H7 (cell line): Measurements from ENCODE around the gene SLC4A3. TPM values are rescaled to one million over a fixed set of nuclear protein-coding genes. Genes with fewer than 3 reads are reported as not detected.

Experiments
- DNase-seq: peaks from one replicate; pipeline ENCODE4 v3.0.0; 2012
- H3K27me3 ChIP-seq: 2 replicates; pipeline ENCODE4 v1.6.0; 2011; ENCODE audit warnings: mild to moderate bottlenecking, low read length; ENCODE audit not compliant: control insufficient read depth, insufficient read depth
- H3K36me3 ChIP-seq: replicated peaks from 2 replicates; pipeline ENCODE4 v1.5.1; 2011; ENCODE audit warnings: low read length; ENCODE audit not compliant: control insufficient read depth, insufficient read depth
- H3K4me3 ChIP-seq: 2 replicates; pipeline ENCODE4 v1.5.1; 2011; ENCODE audit warnings: low read depth, mild to moderate bottlenecking, control low read depth, low read length, moderate library complexity; ENCODE audit not compliant: insufficient read depth
- total RNA-seq: library from RNA; depleted of rRNA; stranded (reverse); fragments of >200 nt; shearing (Covaris generic); gene quantifications from 2 replicates; pipeline ENCODE4 v1.2.3, GENCODE V29; 2014; rRNA removed

The SLC4A3 gene
- 6.9 and 8.2 TPM in 2 replicates for total RNA-seq

DNA sequence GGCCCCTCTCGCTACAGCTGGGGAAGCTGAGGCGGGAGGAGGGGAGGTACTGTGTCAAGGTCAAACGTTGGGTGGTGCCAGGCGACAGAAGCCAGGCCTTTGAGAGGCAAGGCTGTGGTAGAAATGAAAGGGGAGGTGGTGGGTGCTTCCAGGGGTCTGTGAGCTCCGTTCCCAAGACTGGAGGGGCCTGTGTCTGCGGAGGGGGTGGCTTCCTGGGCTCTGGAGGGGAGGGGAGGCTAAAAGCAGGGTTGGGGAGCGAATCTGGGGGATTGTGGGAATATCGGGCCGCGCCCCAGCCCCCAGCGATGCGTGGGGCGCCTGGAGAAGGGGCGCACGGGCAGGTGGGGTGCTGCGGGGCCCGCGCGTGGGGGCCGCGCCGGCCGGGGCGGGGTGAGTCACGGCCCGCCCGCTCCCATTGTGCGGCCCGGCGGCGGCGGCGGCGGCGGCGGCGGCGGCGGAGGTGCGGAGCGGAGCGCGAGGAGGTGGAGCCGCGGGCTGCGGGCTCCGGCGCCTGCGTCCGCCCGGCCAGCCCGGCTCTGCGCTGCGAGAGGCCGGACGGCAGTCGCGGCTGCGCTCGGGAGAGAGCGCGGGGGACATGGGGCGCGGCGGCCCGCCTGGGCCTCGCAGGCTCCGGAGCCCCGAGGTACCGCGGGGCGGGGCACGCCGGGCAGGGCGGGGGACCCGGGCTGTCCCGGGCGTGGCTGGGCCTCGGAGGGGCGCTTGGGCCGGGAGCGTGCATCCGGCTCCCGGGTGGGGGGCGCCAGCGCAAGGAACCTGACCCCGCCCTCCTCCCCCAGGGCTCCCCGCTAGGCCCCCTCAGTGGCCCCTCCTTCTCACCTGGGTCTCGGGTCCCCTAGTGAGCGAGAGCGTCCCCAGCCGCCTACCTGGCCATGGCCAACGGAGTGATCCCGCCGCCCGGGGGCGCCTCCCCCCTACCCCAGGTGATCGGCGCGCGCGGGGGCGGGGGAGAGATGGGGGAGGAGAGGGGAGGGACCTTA is at the start of gene SLC4A3:
SLC4A3 (plus strand) TSS at position 528 of the 998 bp plus-strand sequence; CDS start at position 891, 363 bp downstream.
- no peaks in the 10 kb centered on the region for H3K36me3 ChIP-seq
- peak within 1 kb of the TSS; percentile 60 for H3K4me3 ChIP-seq
- no peaks in the 10 kb centered on the region; the same call in 1 of the 2 replicates for H3K27me3 ChIP-seq
- DNase-seq: peak; percentile 95

GRCh38 chr2:219578811-219579613 is 48.4 kb upstream of the SLC4A3 start:
- no peak for DNase-seq
- H3K4me3 ChIP-seq: no peak overlapping the region
- H3K36me3 ChIP-seq: no peaks in the 10 kb centered on the region
- no peaks in the 10 kb centered on the region for H3K27me3 ChIP-seq

DNA sequence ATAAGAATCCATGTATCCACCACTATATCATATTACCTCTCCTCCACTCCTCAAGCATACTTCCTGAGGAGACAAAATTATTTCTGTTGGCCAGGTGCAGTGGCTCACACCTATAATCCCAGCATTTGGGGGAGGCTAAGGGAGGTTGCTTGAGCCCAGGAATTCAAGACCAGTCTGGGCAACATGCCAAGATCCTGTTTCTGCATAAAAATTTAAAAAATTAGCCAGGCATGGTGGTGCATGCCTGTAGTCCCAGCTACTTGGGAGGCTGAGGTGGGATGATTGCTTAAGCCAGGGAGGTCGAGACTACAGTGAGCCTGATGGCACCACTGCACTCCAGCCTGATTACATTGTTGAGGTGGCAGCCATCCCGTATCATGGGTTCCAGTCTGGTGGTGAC is 46.1 kb upstream of the SLC4A3 start:
- H3K4me3 ChIP-seq: no peak overlapping the region
- no peaks in the 10 kb centered on the region for H3K27me3 ChIP-seq
- H3K36me3 ChIP-seq: no peaks in the 10 kb centered on the region
- no peak for DNase-seq

DNA sequence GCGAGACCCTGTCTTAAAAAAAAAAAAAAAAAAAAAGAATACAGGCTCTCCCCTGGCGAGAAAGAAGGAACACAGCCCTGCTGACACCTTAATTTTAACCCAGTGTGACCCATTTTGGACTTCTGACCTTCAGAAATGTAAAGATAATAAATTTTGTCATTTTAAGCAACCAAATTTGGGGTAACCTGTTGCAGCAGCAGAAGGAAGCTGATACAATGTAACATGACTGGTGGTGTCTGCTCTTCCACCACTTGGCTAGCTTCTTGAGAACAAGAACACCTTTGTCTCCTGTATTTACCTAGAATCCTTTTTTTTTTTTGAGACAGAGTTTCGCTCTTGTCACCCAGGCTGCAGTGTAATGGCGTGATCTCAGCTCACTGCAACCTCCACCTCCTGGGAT is 36.3 kb upstream of the SLC4A3 start:
- Histone ChIP-seq H3K27me3 (no peaks in the 10 kb centered on the region), H3K36me3 (no peaks in the 10 kb centered on the region), H3K4me3 (no peak overlapping the region)
- no peak for DNase-seq

DNA sequence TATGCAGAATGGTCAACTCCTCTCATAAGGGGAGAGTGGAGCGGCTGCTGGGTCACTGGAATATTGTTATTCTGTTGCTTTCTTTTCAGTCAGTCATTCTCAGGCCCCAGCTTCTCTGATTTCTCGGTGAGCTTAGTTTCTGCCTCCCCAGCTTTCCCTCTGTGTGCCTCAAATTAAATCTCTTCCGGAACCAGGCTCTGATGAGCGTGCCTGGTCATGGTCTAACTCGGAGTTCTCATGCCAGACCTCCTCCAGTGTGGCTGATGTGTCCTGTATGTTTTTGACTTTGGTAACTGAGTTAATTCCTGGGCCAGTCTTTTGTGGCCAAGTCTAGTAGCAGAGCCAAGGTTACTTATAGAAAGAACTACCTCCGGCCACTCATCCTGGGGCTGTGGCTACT is 34.7 kb upstream of the SLC4A3 start:
- H3K36me3 ChIP-seq: no peaks in the 10 kb centered on the region
- H3K27me3 ChIP-seq: no peaks in the 10 kb centered on the region
- DNase-seq: no peak
- H3K4me3 ChIP-seq: no peak overlapping the region

- Histone ChIP-seq H3K36me3 (no peaks in the 10 kb centered on the region), H3K27me3 (no peaks in the 10 kb centered on the region), H3K4me3 (no peak overlapping the region)
- no peak for DNase-seq
These were observed 34.3 kb upstream of the SLC4A3 start for GRCh38 chr2:219593154-219593553.

DNA sequence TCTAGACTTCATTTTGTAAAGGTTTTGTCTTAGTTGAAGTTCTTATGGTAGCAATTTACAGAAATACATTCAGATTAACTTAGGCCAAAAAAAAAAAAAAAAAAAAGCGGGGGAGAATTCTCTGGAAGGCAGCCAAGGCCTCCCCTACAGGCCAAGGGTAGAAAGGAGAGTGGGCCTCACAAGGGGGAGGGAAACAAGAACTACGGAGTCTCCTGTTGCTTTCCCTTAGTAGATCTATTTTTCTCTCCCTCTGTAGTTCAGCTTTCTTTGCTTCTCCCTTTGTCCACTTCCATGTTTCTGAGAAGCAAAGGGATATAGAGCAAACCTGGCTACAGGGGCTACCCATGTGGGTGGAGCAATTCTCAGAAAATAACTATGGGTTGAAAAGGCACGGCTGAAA is 32.2 kb upstream of the SLC4A3 start:
- peak; percentile 67 for DNase-seq
- no peaks in the 10 kb centered on the region for H3K27me3 ChIP-seq
- no peaks in the 10 kb centered on the region for H3K36me3 ChIP-seq
- no peak overlapping the region for H3K4me3 ChIP-seq

- Histone ChIP-seq H3K4me3 (peak overlapping the region; percentile 52), H3K27me3 (no peaks in the 10 kb centered on the region), H3K36me3 (peaks cover 2% of the 10 kb centered on the region)
- DNase-seq: peak; percentile 61
These were observed 30.4 kb upstream of the SLC4A3 start for GRCh38 chr2:219596954-219597551.

GRCh38 chr2:219597552-219598307 is 29.7 kb upstream of the SLC4A3 start, which contains the start of gene STK11IP:
TSS of gene STK11IP (plus strand) at chr2:219597857. CDS start at chr2:219598120, 263 bp downstream.
- Histone ChIP-seq H3K36me3 (peaks cover 2% of the 10 kb centered on the region), H3K27me3 (no peaks in the 10 kb centered on the region), H3K4me3 (peak within 1 kb of the TSS; percentile 52)
- peak; percentile 97 for DNase-seq

GRCh38 chr2:219598308-219599078 is 28.9 kb upstream of the SLC4A3 start:
- DNase-seq: no peak
- no peaks in the 10 kb centered on the region for H3K27me3 ChIP-seq
- H3K36me3 ChIP-seq: peaks cover 2% of the 10 kb centered on the region
- H3K4me3 ChIP-seq: peak overlapping the region; percentile 52

DNA sequence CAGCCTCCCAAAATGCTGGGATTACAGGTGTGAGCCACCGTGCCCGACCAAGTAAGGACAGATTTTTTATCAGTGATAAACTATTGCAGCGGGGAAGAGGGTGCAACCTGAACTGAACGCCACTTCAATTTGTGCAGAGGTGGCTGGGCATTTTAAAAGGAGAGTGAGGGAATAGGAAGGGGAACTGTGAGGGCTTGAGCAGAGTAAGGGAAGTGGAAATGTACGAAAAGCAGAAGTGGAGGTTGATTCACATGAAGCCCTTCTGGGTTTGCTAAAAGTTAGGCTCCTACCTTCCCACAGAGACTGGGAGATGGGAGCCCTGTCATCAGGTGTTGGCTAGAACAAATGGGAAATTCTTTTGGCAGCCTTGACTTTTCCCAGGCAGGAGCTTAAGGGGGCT is 23.7 kb upstream of the SLC4A3 start:
- no peak for DNase-seq
- Histone ChIP-seq H3K4me3 (no peak overlapping the region), H3K36me3 (peaks cover 5% of the 10 kb centered on the region), H3K27me3 (no peaks in the 10 kb centered on the region)

DNA sequence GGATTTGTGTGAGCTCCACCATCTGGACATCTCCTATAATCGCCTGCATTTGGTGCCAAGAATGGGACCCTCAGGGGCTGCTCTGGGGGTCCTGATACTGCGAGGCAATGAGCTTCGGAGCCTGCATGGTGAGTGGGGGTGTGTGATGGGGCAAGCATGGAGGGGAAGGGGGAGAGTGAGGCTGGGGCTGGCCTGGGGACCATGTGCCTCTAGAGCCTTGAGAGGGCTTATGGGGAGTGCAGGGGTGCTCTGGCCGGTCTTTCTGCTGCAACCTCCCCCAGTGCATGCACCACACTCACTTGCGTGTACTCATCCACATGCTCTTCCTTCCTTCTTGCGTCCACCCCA is 21.8 kb upstream of the SLC4A3 start:
- Histone ChIP-seq H3K27me3 (no peaks in the 10 kb centered on the region), H3K4me3 (no peak overlapping the region), H3K36me3 (peaks cover 5% of the 10 kb centered on the region)
- DNase-seq: no peak

GRCh38 chr2:219607931-219608330 is 19.5 kb upstream of the SLC4A3 start:
- DNase-seq: peak; percentile 38
- Histone ChIP-seq H3K36me3 (peaks cover 5% of the 10 kb centered on the region), H3K27me3 (no peaks in the 10 kb centered on the region), H3K4me3 (no peak overlapping the region)
